ENCODE data around the gene MAP1A.

Gene MAP1A

DNA sequence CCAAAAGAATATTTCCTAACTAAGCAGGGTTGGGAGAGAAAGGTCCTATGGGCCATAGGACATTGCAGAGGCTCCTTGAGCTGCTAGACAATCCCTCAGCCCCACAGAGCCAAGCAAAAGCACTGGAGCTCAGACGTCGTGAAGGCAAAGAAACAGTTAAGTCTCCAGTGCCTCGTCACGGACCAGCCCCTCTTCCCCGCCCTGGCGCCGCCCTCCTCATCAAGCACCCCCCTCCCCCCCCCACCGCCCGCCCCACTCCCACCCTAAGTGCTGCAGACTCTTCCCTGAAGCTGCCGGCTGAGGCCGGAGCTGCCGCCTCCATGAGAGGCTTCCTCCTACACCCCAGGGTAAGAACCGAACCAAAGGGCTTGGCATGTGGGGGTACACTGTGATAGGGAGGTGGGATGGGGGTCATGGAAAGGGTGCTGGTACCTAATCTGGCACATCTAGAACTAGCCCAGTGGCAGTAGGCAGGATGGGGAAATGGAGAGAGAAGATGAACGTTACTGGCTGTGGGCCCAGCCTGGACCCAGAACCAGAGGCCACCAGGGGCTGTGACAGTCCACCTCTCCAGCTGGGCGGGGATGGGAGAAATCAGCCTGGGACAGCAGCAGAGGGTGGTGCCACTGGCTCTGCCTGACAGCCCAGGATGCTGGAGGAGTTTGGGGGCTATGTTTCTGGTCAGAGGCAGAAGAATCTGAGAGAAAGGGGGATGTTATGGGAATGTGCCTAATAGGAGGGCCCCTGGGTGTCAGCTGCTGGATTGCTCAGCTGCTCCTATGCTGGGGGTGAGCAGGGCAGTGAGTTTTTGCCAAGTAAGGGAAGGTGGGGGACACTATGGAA lies at the start of gene MAP1A:
MAP1A (plus strand) TSS at position 255 of the 843 bp plus-strand sequence. CDS start 3,866 bp downstream, outside the sequence.
- DNase-seq (ENCODE audit: low read depth): no peak

- DNase-seq (ENCODE audit: low read depth): no peak
Measured at GRCh38 chr15:43469867-43470266, 47.5 kb upstream of the MAP1A start.

GRCh38 chr15:43471975-43472374 lies 45.4 kb upstream of the MAP1A start:
- DNase-seq (ENCODE audit: low read depth): no peak

DNA sequence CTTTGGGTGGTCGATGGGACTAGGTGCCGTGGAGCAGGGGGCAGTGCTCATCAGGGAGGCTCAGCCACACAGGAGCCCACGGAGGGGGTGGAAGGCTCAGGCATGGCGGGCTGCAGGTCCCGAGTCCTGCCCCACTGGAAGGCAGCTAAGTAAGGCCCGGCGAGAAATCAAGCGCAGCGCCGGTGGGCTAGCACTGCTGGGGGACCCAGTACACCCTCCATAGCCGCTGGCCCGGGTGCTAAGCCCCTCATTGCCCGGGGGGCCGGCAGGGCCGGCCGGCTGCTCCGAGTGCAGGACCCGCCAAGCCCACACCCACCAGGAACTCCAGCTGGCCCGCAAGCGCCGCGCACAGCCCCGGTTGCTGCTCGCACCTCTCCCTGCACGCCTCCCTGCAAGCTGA lies 43.5 kb upstream of the MAP1A start:
- DNase-seq (ENCODE audit: low read depth): no peak

DNA sequence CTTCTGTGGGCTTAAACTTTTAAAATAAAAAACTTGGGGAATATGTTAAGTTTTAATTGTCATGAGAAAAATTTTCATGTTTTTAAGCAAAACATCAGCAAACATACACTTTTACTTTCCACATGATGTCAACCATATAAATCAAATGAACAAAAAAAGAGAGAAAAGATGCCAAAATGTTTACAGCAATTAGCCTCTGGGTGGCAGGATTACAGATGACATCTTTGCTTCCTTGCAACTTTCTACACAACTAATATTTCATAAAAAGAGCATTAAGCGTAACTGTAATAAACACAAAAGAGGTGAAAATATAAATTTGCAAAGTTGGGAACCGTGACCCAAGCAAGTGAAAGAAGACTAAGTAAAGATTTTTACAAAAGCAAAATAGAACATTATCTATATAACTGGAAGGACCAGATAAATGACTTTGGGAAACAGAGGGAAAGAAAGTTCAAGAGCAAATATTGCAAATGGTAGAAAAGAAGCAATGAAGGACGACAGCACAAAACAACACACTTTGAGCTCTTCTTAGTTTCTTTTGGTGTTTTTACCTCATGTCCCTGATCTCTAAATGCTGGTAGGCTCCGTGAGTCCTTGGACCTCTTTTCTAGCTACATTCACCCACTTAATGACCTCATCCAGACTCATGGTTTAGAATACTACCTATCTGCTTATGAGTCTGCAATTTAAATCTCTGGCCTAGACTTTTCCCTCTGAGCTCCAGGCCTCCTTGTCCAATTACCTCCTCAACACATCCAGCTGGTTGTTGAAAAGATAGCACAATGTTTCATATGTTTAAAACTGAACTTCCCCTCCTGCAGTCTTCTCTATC lies 33.9 kb upstream of the MAP1A start:
- DNase-seq (ENCODE audit: low read depth): no peak

DNA sequence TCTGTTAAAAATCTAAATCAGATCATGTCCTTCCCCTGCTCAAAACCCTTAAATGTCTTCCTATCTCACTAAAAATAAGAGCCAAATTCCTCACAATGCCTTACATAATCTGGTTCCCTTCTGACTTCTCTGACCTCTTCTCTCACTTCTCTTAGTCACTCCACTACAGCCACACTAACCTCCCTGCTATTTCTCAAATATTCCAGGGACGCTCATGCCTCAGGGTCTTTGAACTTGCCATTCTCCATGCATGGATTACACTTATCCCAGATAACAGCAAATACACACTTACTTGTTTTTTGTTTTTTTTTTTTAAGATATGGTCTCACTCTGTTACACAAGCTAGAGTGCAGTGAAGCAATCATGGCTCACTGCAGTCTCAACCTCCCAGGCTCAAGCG lies 33.0 kb upstream of the MAP1A start:
- no peak for DNase-seq (ENCODE audit: low read depth)

- no peak for DNase-seq (ENCODE audit: low read depth)
Measured at GRCh38 chr15:43487271-43487895, 30.0 kb upstream of the MAP1A start.

GRCh38 chr15:43488790-43489189 lies 28.6 kb upstream of the MAP1A start:
- DNase-seq (ENCODE audit: low read depth): no peak

DNA sequence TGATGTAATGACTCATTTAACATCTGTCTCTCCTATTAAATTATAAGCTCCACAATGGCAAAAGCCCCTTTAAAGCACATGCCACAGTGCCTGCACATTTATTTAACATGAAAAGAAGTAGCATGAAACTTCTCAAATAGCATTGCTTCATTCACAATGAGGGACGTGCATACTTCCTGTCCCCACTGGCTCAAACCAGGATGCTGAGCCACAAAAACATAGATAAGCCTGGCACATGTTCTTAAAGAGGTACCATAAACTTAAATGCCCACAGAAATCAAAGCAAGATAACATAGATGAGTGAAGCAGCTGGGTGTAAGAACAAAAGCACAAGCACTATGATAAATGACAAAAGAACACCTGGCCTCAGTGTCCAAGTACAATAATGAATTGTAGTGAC lies 28.2 kb upstream of the MAP1A start:
- DNase-seq (ENCODE audit: low read depth): no peak

- no peak for DNase-seq (ENCODE audit: low read depth)
Measured at GRCh38 chr15:43492266-43492665, 25.1 kb upstream of the MAP1A start.

DNA sequence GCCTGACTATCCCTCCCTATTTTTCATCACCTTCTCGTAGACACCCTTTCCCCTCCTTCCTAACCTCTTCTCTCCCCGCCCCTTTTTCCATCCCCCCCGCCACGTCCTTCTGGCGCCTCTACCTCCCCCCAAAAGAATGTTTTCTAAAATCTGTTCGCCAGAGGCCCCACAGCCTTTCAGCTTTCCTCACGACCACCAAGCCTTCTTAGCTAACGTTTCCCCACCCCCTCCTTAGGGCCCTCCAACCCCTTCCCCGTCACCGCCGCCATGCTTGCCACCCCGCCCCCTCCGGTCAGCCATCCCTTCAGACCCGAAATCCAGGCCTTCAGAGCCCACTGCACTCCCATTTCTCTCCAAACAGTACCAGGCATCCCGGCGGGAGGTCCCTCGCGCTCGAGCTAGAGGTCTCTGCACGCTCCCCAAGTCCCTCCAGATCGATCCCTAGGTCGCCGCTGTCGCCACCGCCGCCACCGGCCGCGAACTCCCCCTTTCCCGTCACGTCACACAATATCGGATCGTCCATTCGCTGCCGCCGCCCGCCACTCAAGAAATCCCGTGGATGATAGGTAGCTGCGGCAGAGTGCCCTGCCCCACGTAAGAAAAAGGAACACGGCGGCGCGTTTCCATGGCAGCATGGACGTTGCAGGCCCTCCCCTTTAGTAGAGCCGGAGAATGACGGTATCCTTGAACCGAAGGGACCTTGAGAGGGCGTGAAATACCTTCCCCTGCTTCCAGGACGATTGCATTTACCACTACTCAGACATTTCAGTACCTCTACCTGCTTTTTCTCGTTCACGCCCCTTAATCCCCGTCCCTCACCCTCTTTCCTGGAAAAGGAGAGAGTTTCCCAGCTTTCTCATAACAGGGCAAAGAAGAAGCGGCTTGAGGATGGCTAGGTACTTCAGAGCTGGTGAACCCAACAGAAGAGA lies 24.5 kb upstream of the MAP1A start, which contains the start of gene TP53BP1:
TP53BP1 (minus strand) TSS at position 484 of the 929 bp plus-strand sequence; CDS start at position 371, 113 bp downstream.
- DNase-seq (ENCODE audit: low read depth): peak; percentile 93

GRCh38 chr15:43493703-43494472 lies 23.5 kb upstream of the MAP1A start:
- no peak for DNase-seq (ENCODE audit: low read depth)

DNA sequence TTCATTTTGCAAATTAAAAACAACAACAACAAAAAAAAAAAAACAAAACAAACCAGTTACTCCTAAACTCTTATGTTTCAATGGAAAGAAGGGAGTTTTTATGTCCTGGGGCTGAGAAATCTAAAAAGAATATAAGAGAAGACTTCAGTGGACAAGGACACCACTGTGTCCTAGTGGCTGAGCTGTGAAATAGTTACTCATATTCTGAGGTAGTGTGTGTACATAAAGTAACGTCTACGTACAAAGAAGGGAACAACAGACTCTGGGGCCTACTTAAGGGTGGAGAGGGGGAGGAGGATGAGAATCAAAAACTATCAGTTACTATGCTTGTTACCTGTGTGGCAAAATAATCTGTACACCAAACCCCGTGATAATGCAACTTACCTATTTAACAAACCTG lies 18.4 kb upstream of the MAP1A start:
- no peak for DNase-seq (ENCODE audit: low read depth)

DNA sequence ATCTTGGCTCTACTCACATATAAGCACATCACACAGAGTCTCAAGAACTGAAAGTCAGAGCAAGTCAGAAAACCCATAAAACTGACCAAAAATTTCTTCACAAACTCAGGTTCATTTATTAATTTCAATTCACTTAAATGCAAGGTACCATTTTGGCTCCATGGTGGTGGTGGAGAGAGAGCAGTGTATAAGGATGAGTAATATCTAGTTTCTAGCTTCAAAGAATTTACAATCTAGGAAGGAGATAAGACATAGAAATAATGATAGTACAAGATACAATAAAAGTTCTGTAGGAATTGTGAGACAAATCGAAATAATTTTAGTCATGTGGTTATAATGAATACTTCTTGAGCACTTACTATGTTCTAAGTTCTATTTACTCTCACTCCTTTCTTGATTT lies 17.8 kb upstream of the MAP1A start:
- DNase-seq (ENCODE audit: low read depth): no peak

GRCh38 chr15:43505738-43506137 lies 11.7 kb upstream of the MAP1A start:
- DNase-seq (ENCODE audit: low read depth): no peak

DNA sequence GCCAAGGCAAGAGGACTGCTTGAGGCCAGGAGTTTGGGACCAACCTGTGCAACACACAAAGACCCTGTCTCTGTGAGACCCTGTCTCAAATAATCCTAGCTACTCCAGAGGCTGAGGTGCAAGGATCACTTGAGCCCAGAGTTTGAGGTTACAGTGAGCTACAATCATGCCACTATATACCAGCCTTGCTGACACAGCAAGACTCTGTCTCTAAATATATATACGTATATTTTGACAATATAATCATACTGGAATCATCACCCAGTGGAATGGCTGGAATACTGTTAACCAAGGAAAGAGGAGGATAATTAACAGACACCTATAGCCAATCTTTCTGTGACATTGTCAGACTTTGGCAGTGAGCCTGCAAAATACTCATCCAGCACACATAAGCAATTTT lies 9.0 kb upstream of the MAP1A start:
- no peak for DNase-seq (ENCODE audit: low read depth)

- no peak for DNase-seq (ENCODE audit: low read depth)
Measured at GRCh38 chr15:43508991-43509659, 8.3 kb upstream of the MAP1A start.

DNA sequence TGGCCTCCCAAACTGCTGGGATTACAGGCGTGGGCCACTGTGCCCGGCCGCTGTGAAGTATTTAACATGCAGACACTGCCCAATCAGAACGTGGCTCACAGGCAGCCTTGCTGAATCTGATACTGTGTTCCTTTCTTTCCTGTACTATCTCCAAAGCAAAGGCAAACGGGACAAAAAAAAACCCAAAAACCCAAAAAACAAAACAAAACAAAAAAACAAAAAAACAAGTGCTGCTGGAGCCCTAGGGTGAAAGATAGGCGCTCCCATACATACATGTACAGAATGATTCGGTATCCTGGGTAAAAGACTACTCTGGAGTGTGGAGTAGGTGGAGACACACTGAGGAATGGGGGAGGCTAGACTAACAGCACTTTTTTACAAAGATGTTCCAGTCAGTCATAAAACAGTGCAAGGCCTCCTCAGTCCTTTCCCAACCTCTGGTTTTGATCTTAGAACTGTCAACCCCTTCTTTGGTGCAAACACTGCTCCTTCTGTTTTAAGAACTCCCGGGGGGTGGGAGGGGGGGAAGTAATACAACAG lies 7.7 kb upstream of the MAP1A start:
- DNase-seq (ENCODE audit: low read depth): no peak

- DNase-seq (ENCODE audit: low read depth): peak; percentile 96
Measured at GRCh38 chr15:43510200-43511011, 7.0 kb upstream of the MAP1A start.

Data from activated T-cell treated with anti-CD3 and anti-CD28 coated beads for 24 hours (primary cell).